Measurements from ENCODE around the gene ARID3B.
"Not testable (repeated sequence)": the region's sequence is repeated elsewhere in the genome, so short reads cannot be mapped to it uniquely, and the experiment has no call there.

GRCh38 chr15:74596736-74597135 lies 55.7 kb downstream of the ARID3B start:
- not testable (repeated sequence) for TF ChIP-seq CTCF (conservative IDR thresholded peaks at IDR 0.05; ENCODE audit: low read depth, low read length); EZH2phosphoT487 (IDR thresholded peaks at IDR 0.05; ENCODE audit: borderline replicate concordance, low read length)
